Posterior cingulate gyrus (tissue), 11 donors: ENCODE results near the gene ZSWIM5.
"Not testable (repeated sequence)": the region's sequence is repeated elsewhere in the genome, so short reads cannot be mapped to it uniquely, and the experiment has no call there.

Experiments used
- DNase-seq, 10 donors: peaks; one replicate each; pipeline versions ENCODE4 v3.0.0 to v3.0.0-alpha.2; 2020 to 2021; ENCODE audit warnings: mixed read lengths in 3 of 10
- intact Hi-C: fragments of 100-400 bp; cut with DNase I; formaldehyde crosslinking; loops from one replicate; pipeline ENCODE4 v1.15.1; 2023

Gene ZSWIM5

GRCh38 chr1:45097944-45098343, 108.5 kb downstream of the ZSWIM5 start:
- intact Hi-C loops = no loop called here
- DNase-seq = no peak

- intact Hi-C loops = no loop called here
- no peak for DNase-seq
Observed at GRCh38 chr1:45097079-45097478, 109.3 kb downstream of the ZSWIM5 start.

- intact Hi-C loops = no loop called here
- no peak for DNase-seq
Observed at GRCh38 chr1:45095450-45095849, 111.0 kb downstream of the ZSWIM5 start.

- intact Hi-C loops, DNase-seq: not testable (repeated sequence)
Observed at GRCh38 chr1:45094371-45094770, 112.0 kb downstream of the ZSWIM5 start.

- DNase-seq = no peak
- intact Hi-C loops = no loop called here
Observed at GRCh38 chr1:45093334-45093733, 113.1 kb downstream of the ZSWIM5 start.

GRCh38 chr1:45089711-45090110, 116.7 kb downstream of the ZSWIM5 start:
- DNase-seq = no peak
- intact Hi-C loops = no loop called here

- intact Hi-C loops = no loop called here
- DNase-seq = no peak
Observed at GRCh38 chr1:45084562-45084961, 121.8 kb downstream of the ZSWIM5 start.

- no peak for DNase-seq
- intact Hi-C loops = no loop called here
Observed at GRCh38 chr1:45079533-45079932, 126.9 kb downstream of the ZSWIM5 start.

- DNase-seq, intact Hi-C loops: not testable (repeated sequence)
Observed at GRCh38 chr1:45076959-45077358, 129.4 kb downstream of the ZSWIM5 start.

GRCh38 chr1:45071567-45071966, 134.8 kb downstream of the ZSWIM5 start:
- intact Hi-C loops = no loop called here
- no peak for DNase-seq

- DNase-seq = no peak
- intact Hi-C loops = no loop called here
Observed at GRCh38 chr1:45067806-45068205, 138.6 kb downstream of the ZSWIM5 start.

- DNase-seq = no peak
- intact Hi-C loops = no loop called here
Observed at GRCh38 chr1:45065083-45065482, 141.3 kb downstream of the ZSWIM5 start.

GRCh38 chr1:45062463-45062862, 143.9 kb downstream of the ZSWIM5 start:
- DNase-seq, intact Hi-C loops: not testable (repeated sequence)

- no peak for DNase-seq
- intact Hi-C loops = no loop called here
Observed at GRCh38 chr1:45059829-45060228, 146.6 kb downstream of the ZSWIM5 start.

GRCh38 chr1:45057542-45057941, 148.9 kb downstream of the ZSWIM5 start:
- DNase-seq = no peak
- intact Hi-C loops = no loop called here

GRCh38 chr1:45051005-45051772, 155.2 kb downstream of the ZSWIM5 start:
- intact Hi-C loops = no loop called here
- DNase-seq = no peak

GRCh38 chr1:45047032-45047431, 159.4 kb downstream of the ZSWIM5 start:
- intact Hi-C loops = no loop called here
- no peak for DNase-seq

- intact Hi-C loops = no loop called here
- no peak for DNase-seq
Observed at GRCh38 chr1:45044916-45045315, 161.5 kb downstream of the ZSWIM5 start.

GRCh38 chr1:45043094-45043493, 163.3 kb downstream of the ZSWIM5 start:
- intact Hi-C loops = no loop called here

GRCh38 chr1:45040297-45040696, 166.1 kb downstream of the ZSWIM5 start:
- DNase-seq = no peak
- intact Hi-C loops = no loop called here

More at GRCh38 chr1:45043094-45043493, 163.3 kb downstream of the ZSWIM5 start:
- DNase-seq = no peak

- intact Hi-C loops = no loop called here
- no peak for DNase-seq
Observed at GRCh38 chr1:45038661-45039364, 167.6 kb downstream of the ZSWIM5 start.

GRCh38 chr1:45038240-45038639, 168.2 kb downstream of the ZSWIM5 start:
- DNase-seq = no peak
- intact Hi-C loops = no loop called here
